H9 (cell line): Measurements from ENCODE around the gene RNU5B-1. TPM values are rescaled to one million over a fixed set of nuclear protein-coding genes. Genes with fewer than 3 reads are reported as not detected.

Experiments used
- DNase-seq: peaks from one replicate; pipeline ENCODE4 v3.0.0-alpha.2; 2017
- H2AFZ ChIP-seq: one replicate; pipeline ENCODE4 v1.6.1; 2013; ENCODE audit warnings: mild to moderate bottlenecking, low read length, control low read depth, moderate library complexity
- H2AK5ac ChIP-seq: 2 replicates; pipeline ENCODE4 v1.6.1; 2013; ENCODE audit warnings: low read length, control low read depth, mixed read lengths; ENCODE audit not compliant: insufficient read length
- H2BK120ac ChIP-seq: one replicate; pipeline ENCODE4 v1.6.1; 2013; ENCODE audit warnings: low read depth, mild to moderate bottlenecking, low read length, control low read depth, inconsistent platforms; ENCODE audit not compliant: poor library complexity, severe bottlenecking
- H2BK12ac ChIP-seq: 2 replicates; pipeline ENCODE4 v1.6.1; 2013; ENCODE audit warnings: low read length, control low read depth, mixed read lengths, low read depth; ENCODE audit not compliant: insufficient read length
- H2BK15ac ChIP-seq: 2 replicates; pipeline ENCODE4 v1.6.1; 2013; ENCODE audit warnings: low read depth, low read length, control low read depth
- H2BK20ac ChIP-seq: one replicate; pipeline ENCODE4 v1.6.1; 2013; ENCODE audit warnings: low read depth, mild to moderate bottlenecking, low read length, control low read depth, inconsistent platforms; ENCODE audit not compliant: poor library complexity, severe bottlenecking
- H2BK5ac ChIP-seq: 2 replicates; pipeline ENCODE4 v1.6.1; 2013; ENCODE audit warnings: low read length, control low read depth, mixed read lengths; ENCODE audit not compliant: insufficient read length
- H3K14ac ChIP-seq: 2 replicates; pipeline ENCODE4 v1.6.1; 2013; ENCODE audit warnings: low read length, control low read depth; ENCODE audit not compliant: insufficient read depth
- H3K18ac ChIP-seq: 2 replicates; pipeline ENCODE4 v1.6.1; 2013; ENCODE audit warnings: low read depth, mild to moderate bottlenecking, mixed read lengths, low read length, control low read depth; ENCODE audit not compliant: insufficient read length
- H3K23ac ChIP-seq: 2 replicates; pipeline ENCODE4 v1.6.1; 2013; ENCODE audit warnings: low read length, control low read depth, mixed read lengths, low read depth; ENCODE audit not compliant: insufficient read length
- H3K23me2 ChIP-seq: 2 replicates; pipeline ENCODE4 v1.6.1; 2013; ENCODE audit warnings: low read depth, mild to moderate bottlenecking, mixed read lengths, low read length, control low read depth; ENCODE audit not compliant: insufficient read length, poor library complexity, severe bottlenecking
- H3K27ac ChIP-seq: 2 replicates; pipeline ENCODE4 v1.5.1; 2013; ENCODE audit warnings: low read length, control low read depth, mixed read lengths, low read depth; ENCODE audit not compliant: insufficient read length
- H3K27me3 ChIP-seq: 2 replicates; pipeline ENCODE4 v1.6.1; 2013; ENCODE audit warnings: low read length, control low read depth, inconsistent platforms; ENCODE audit not compliant: insufficient read depth
- H3K4ac ChIP-seq: 2 replicates; pipeline ENCODE4 v1.6.1; 2013; ENCODE audit warnings: low read depth, mild to moderate bottlenecking, control low read depth, inconsistent platforms, low read length, moderate library complexity
- H3K4me1 ChIP-seq: 2 replicates; pipeline ENCODE4 v1.6.1; 2013; ENCODE audit warnings: low read length, control low read depth, inconsistent platforms; ENCODE audit not compliant: insufficient read depth
- H3K4me2 ChIP-seq: 2 replicates; pipeline ENCODE4 v1.6.1; 2013; ENCODE audit warnings: low read length, control low read depth, mixed read lengths; ENCODE audit not compliant: insufficient read length, insufficient read depth
- H3K56ac ChIP-seq: 2 replicates; pipeline ENCODE4 v1.6.1; 2013; ENCODE audit warnings: low read depth, mild to moderate bottlenecking, mixed read lengths, low read length, control low read depth; ENCODE audit not compliant: insufficient read length
- H3K79me1 ChIP-seq: 2 replicates; pipeline ENCODE4 v1.6.1; 2013; ENCODE audit warnings: low read depth, mild to moderate bottlenecking, moderate library complexity, low read length, control low read depth, inconsistent platforms; ENCODE audit not compliant: insufficient read depth, poor library complexity, severe bottlenecking
- H3K79me2 ChIP-seq: 2 replicates; pipeline ENCODE4 v1.6.1; 2013; ENCODE audit warnings: low read length, control low read depth, inconsistent platforms; ENCODE audit not compliant: insufficient read depth
- H3K9ac ChIP-seq: 2 replicates; pipeline ENCODE4 v1.6.1; 2013; ENCODE audit warnings: low read length, control low read depth, mixed read lengths; ENCODE audit not compliant: insufficient read length; ENCODE audit errors: extremely low read depth
- H3K9me3 ChIP-seq: one replicate; pipeline ENCODE4 v1.6.1; 2013; ENCODE audit warnings: low read depth, low read length, inconsistent platforms; ENCODE audit not compliant: control insufficient read depth
- H3T11ph ChIP-seq: one replicate; pipeline ENCODE4 v1.6.1; 2013; ENCODE audit warnings: mild to moderate bottlenecking, low read length, control low read depth, inconsistent platforms
- H4K20me1 ChIP-seq: one replicate; pipeline ENCODE4 v1.6.1; 2013; ENCODE audit not compliant: control insufficient read depth, insufficient read length, insufficient read depth
- H4K5ac ChIP-seq: 2 replicates; pipeline ENCODE4 v1.6.1; 2013; ENCODE audit warnings: low read depth, mild to moderate bottlenecking, mixed read lengths, low read length, control low read depth; ENCODE audit not compliant: insufficient read length
- H4K8ac ChIP-seq: replicated peaks from 2 replicates; pipeline ENCODE4 v1.6.1; 2013; ENCODE audit warnings: low read length, control low read depth, mixed read lengths, low read depth; ENCODE audit not compliant: insufficient read length
- H4K91ac ChIP-seq: 2 replicates; pipeline ENCODE4 v1.6.1; 2013; ENCODE audit warnings: low read depth, mild to moderate bottlenecking, moderate library complexity, mixed read lengths, low read length, control low read depth; ENCODE audit not compliant: insufficient read length
- H3K27ac Mint-ChIP-seq, 3 experiments: 2 replicates in 2 of 3; 3 replicates in 1 of 3; pipeline ENCODE4 v1.8.0; 2020 to 2021; ENCODE audit warnings: mixed read lengths in 3 of 3, mild to moderate bottlenecking in 1 of 3, moderate library complexity in 1 of 3
- H3K27me3 Mint-ChIP-seq: 2 replicates; pipeline ENCODE4 v1.8.0; 2021; ENCODE audit warnings: low read depth, mild to moderate bottlenecking, moderate library complexity, mixed read lengths
- H3K36me3 Mint-ChIP-seq, 3 experiments: 2 replicates in 2 of 3; 3 replicates in 1 of 3; pipeline ENCODE4 v1.8.0; 2020 to 2021; ENCODE audit warnings: low read depth in 3 of 3, mixed read lengths in 3 of 3; ENCODE audit not compliant: insufficient read depth in 1 of 3
- H3K4me1 Mint-ChIP-seq, 2 experiments: 2 replicates each; pipeline ENCODE4 v1.8.0; 2020; ENCODE audit warnings: mixed read lengths in 2 of 2
- H3K4me3 Mint-ChIP-seq, 2 experiments: 2 replicates in 1 of 2; 3 replicates in 1 of 2; pipeline ENCODE4 v1.8.0; 2020 to 2021; ENCODE audit warnings: mild to moderate bottlenecking in 2 of 2, mixed read lengths in 2 of 2, moderate library complexity in 1 of 2
- H3K9me3 Mint-ChIP-seq, 2 experiments: 2 replicates in 1 of 2; 3 replicates in 1 of 2; pipeline ENCODE4 v1.8.0; 2020; ENCODE audit warnings: mild to moderate bottlenecking in 2 of 2, mixed read lengths in 2 of 2, moderate library complexity in 1 of 2
- WGBS: extraction: QIAGEN DNeasy Blood & Tissue Kit; methylation state at CpG from one replicate; pipeline ENCODE4 v1.1.7; 2013; ENCODE audit warnings: missing lambda C conversion rate, low lambda C conversion rate, mixed read lengths; ENCODE audit not compliant: insufficient read length; ENCODE audit errors: extremely low coverage; 5-methylcytosine and 5-hydroxymethylcytosine counted together
- total RNA-seq: library from RNA; stranded (reverse); gene quantifications from 2 replicates; pipeline ENCODE4 v1.2.1, GENCODE V29; 2021
- TF ChIP-seq, protein P1 (sequence below): fragments of 200-600 bp; sonication (generic); conservative IDR thresholded peaks from 3 replicates; pipeline ENCODE4 v1.8.0; 2021; ENCODE audit warnings: antibody characterized with exemption, mild to moderate bottlenecking

RNU5B-1 gene
- total RNA-seq, 1 experiment from 2014 or later = not detected

DNA sequence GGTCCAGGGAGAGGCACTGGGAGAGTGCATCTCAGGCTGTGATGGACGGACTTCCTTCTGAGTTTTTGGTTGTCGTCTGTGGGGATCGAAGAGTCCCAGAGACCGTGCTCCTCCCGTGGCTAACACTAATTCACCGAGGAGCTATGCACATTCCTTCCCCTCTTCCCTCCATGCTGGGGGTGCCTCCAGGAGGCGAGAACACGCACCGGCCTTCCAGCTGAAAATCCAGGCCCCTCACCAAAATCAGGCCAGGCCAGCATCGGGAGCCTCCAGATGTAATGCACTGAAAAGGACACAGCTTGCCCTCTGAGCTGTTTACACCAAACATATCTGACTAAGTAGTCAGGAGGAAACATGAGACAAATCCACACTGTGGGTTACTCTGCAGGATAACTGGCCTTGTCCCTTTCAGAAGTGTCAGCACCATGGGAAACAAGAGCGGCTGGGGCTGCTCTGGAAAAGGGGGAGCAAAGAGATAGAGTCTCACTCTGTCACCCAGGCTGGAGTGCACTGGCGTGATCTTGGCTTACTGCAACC, 5.5 kb downstream of the RNU5B-1 start:
- H2BK20ac ChIP-seq = no peak overlapping the region
- H4K8ac ChIP-seq = no peak overlapping the region
- H4K5ac ChIP-seq = no peak overlapping the region
- no peaks in the 10 kb centered on the region for H3K27me3 ChIP-seq
- H3K9ac ChIP-seq = no peak overlapping the region
- no peaks in the 10 kb centered on the region for H3K23me2 ChIP-seq
- no peak overlapping the region for H3K14ac ChIP-seq
- Mint-ChIP-seq H3K27me3 (peaks cover 2% of the 10 kb centered on the region; the same call in 1 of the 2 replicates), H3K36me3 (no peaks in the 10 kb centered on the region), H3K4me1 (peaks cover 12 to 16% of the 10 kb centered on the region in 2 experiments; a peak in 3 of 4 replicates), H3K27ac (peak overlapping the region in 2 of 3 experiments; percentile 50 to 74; a peak in 4 of 7 replicates), H3K4me3 (no peak overlapping the region), H3K9me3 (no peaks in the 10 kb centered on the region)
- no peak overlapping the region for H2AK5ac ChIP-seq
- H2BK12ac ChIP-seq = no peak overlapping the region
- H3K9me3 ChIP-seq = no peaks in the 10 kb centered on the region
- no peaks in the 10 kb centered on the region for H4K20me1 ChIP-seq
- no peak overlapping the region for H3K56ac ChIP-seq
- no peak overlapping the region for H3K18ac ChIP-seq
- H3K23ac ChIP-seq = no peak overlapping the region
- TF ChIP-seq, protein P1, sequence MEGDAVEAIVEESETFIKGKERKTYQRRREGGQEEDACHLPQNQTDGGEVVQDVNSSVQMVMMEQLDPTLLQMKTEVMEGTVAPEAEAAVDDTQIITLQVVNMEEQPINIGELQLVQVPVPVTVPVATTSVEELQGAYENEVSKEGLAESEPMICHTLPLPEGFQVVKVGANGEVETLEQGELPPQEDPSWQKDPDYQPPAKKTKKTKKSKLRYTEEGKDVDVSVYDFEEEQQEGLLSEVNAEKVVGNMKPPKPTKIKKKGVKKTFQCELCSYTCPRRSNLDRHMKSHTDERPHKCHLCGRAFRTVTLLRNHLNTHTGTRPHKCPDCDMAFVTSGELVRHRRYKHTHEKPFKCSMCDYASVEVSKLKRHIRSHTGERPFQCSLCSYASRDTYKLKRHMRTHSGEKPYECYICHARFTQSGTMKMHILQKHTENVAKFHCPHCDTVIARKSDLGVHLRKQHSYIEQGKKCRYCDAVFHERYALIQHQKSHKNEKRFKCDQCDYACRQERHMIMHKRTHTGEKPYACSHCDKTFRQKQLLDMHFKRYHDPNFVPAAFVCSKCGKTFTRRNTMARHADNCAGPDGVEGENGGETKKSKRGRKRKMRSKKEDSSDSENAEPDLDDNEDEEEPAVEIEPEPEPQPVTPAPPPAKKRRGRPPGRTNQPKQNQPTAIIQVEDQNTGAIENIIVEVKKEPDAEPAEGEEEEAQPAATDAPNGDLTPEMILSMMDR = no peak
- H3K4me1 ChIP-seq = no peaks in the 10 kb centered on the region
- no peak overlapping the region for H3T11ph ChIP-seq
- H2BK15ac ChIP-seq = no peak overlapping the region
- H3K27ac ChIP-seq = no peak overlapping the region
- no peaks in the 10 kb centered on the region for H3K79me2 ChIP-seq
- no peak overlapping the region for H3K4ac ChIP-seq
- WGBS = no CpG with 5 or more reads among the region's 12 CpGs
- H2AFZ ChIP-seq = no peak overlapping the region
- no peaks in the 10 kb centered on the region for H3K79me1 ChIP-seq
- H2BK120ac ChIP-seq = no peak overlapping the region
- DNase-seq = no peak
- H4K91ac ChIP-seq = no peak overlapping the region
- no peak overlapping the region for H3K4me2 ChIP-seq
- no peak overlapping the region for H2BK5ac ChIP-seq
